ENCODE measurements around the gene GHRH.

Gene GHRH

DNA sequence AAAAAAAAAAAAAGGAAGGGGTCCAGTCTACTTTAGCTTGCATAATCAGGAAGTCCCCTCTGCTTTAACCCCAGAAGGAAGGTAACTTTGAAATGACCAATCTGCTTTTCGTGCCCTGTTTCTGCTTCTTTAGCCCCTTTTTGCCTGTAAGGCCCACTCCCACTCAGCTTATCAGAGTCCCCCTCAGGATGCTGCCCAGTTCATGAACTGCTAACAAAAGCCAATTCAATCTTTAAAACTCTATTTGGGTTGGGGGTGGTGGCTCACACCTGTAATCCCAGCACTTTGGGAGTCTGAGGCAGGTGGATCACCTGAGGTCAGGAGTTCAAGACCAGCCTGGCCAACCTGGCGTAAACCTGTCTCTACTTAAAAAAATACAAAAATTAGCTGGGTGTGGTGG lies 12.3 kb downstream of the GHRH start:
- no peak overlapping the region for H3K4me3 ChIP-seq (replicated peaks; ENCODE audit: low read depth, low read length)
- TF ChIP-seq, protein P1, sequence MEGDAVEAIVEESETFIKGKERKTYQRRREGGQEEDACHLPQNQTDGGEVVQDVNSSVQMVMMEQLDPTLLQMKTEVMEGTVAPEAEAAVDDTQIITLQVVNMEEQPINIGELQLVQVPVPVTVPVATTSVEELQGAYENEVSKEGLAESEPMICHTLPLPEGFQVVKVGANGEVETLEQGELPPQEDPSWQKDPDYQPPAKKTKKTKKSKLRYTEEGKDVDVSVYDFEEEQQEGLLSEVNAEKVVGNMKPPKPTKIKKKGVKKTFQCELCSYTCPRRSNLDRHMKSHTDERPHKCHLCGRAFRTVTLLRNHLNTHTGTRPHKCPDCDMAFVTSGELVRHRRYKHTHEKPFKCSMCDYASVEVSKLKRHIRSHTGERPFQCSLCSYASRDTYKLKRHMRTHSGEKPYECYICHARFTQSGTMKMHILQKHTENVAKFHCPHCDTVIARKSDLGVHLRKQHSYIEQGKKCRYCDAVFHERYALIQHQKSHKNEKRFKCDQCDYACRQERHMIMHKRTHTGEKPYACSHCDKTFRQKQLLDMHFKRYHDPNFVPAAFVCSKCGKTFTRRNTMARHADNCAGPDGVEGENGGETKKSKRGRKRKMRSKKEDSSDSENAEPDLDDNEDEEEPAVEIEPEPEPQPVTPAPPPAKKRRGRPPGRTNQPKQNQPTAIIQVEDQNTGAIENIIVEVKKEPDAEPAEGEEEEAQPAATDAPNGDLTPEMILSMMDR (IDR thresholded peaks at IDR 0.05; ENCODE audit: low read depth, low read length, missing control alignments) = no peak
- DNase-seq (ENCODE audit: extremely low read depth, low read depth) = no peak

DNA sequence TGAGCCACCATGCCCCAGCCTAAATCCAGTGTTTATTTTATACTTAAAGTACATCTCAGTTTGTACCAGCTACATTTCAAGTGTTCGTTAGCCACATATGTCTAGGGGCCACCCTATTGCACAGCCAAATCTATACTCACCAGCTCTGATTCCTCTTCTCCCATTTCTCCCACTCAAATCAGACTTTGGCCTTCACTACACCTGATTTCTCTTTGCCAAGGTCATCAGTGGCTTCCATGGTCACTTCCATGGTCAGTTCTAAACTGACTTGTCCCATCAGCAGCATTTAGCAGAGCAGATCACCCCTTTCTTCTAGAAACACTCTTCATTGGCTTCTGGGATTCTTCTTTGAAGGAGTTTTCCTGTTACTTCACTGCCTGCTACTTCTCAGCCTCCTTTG lies 14.1 kb downstream of the GHRH start:
- no peak for DNase-seq (ENCODE audit: extremely low read depth, low read depth)
- H3K4me3 ChIP-seq (replicated peaks; ENCODE audit: low read depth, low read length) = no peak overlapping the region
- TF ChIP-seq, protein P1 (IDR thresholded peaks at IDR 0.05; ENCODE audit: low read depth, low read length, missing control alignments) = no peak

DNA sequence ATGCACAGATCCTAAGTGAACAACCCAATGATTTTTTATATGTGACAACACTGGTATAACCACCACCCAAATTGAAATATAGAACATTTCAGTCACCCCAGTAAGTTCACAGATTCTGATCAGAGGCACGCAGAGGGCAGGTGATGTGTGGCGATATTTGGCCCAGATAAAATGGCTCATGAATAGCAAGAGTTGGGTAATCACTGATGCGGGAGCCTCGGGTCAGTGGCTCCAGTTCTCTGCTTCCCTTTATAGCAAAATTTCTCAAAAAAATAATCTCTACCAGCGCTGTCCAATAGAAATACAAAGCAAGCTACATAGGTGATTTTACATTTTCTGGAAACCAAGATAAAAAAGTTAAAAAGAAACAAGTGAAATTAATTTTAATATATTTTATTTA lies 14.9 kb downstream of the GHRH start:
- H3K4me3 ChIP-seq (replicated peaks; ENCODE audit: low read depth, low read length) = no peak overlapping the region
- TF ChIP-seq, protein P1 (IDR thresholded peaks at IDR 0.05; ENCODE audit: low read depth, low read length, missing control alignments) = no peak
- no peak for DNase-seq (ENCODE audit: extremely low read depth, low read depth)

DNA sequence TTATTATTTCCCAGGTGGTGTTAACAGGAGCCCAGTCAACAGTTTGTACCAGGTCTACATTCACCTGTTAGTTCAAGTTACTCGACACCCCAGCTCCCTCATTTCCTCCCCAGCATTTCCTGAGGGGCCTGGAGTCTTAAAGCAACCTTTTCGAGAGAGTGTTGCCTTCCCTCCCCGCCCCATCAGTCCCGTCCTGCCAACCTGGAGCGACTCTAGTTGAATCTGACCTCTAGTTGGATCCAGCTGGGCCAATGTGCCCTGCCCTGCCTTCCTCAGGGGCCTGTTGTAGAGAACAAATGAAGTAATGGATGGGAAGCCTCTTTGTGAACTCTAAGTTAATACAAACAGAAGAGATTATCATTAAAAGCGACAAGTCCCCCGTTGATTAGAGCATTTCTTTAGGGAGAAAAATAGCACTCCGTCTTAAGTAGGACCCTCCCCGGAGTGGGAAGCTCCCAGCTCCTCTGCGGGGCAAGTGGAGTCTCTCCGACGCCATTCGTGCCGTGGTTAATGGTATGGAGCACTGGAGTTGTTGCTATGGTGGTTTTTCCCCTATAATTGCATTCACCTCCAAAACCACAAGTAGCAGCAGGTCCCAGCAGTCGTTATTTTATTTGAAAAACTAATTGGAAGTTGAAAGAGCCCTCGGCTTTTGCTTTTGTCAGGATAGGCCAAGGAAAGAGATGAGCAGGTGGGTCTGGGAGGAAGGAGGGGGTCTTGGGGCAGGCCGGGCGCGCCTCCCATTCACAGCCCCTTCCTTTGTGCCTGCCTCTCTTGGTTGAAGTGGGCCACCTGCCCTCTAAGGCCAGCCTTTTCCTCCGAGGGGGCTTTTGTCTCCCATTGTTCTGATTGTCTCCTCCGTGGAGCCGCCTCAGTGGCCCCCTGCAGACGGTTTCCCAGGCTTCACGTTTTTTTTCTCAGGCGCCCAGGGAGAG lies 16.1 kb downstream of the GHRH start:
- no peak for DNase-seq (ENCODE audit: extremely low read depth, low read depth)
- H3K4me3 ChIP-seq (replicated peaks; ENCODE audit: low read depth, low read length) = no peak overlapping the region
- TF ChIP-seq, protein P1 (IDR thresholded peaks at IDR 0.05; ENCODE audit: low read depth, low read length, missing control alignments) = no peak

DNA sequence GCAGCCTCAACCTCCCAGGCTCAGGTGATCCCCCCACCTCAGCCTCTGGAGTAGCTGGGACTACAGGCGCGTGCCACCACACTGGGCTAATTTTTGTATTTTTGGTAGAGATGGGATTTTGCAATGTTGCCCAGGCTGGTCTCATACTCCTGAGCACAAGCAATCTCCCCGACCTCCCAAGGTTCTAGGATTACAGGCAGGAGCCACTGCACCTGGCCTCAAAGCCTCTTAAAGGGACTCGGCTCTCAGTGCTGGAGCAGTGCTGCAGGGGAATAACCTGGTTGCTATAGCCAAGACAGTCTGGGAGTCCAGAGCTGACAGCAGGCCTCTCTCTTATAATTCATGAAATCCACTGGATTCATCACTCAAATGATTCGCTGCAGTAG lies 17.0 kb downstream of the GHRH start:
- H3K4me3 ChIP-seq (replicated peaks; ENCODE audit: low read depth, low read length) = no peak overlapping the region
- TF ChIP-seq, protein P1 (IDR thresholded peaks at IDR 0.05; ENCODE audit: low read depth, low read length, missing control alignments) = no peak
- DNase-seq (ENCODE audit: extremely low read depth, low read depth) = no peak

DNA sequence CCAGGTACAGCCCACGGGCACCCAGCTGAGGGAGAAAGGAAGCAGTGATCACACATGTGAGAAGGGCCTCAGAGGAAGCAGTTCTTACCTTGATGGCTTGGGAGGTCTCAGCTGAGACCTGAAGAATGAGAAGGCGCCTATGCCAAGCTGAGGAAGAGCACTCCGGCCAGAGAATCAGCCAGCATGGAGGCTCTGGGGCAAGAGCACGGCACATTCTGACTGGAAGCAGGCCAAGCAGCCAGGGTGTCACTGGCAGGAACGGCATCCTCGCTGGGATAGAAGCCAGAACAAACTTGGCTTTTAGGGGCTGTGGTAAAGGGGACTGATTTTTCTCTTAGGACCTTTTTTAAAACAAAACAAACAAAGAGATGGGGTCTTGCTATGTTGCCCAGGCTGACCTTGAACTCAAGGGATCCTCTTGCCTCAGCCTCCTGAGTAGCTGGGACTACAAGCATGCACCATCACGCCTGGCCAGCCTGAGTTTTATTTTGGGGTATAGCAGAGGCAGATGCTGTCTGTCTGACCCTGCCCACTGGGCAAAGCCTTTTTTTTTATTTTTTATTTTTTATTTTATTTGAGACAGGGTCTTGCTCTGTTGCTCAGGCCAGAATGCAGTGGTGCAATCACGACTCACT lies 17.6 kb downstream of the GHRH start:
- TF ChIP-seq, protein P1 (IDR thresholded peaks at IDR 0.05; ENCODE audit: low read depth, low read length, missing control alignments) = no peak
- DNase-seq (ENCODE audit: extremely low read depth, low read depth) = no peak
- H3K4me3 ChIP-seq (replicated peaks; ENCODE audit: low read depth, low read length) = no peak overlapping the region
